Hepatocyte (in vitro differentiated cells): ENCODE data around the gene HSPB8. TPM values are rescaled to one million over a fixed set of nuclear protein-coding genes. Genes with fewer than 3 reads are reported as not detected.

Experiments
- DNase-seq: peaks from one replicate; pipeline ENCODE4 v3.0.0-alpha.2; 2016; ENCODE audit warnings: low spot score
- H2AFZ ChIP-seq: fragments of 200-600 bp; sonication (generic); 2 replicates; pipeline ENCODE4 v1.6.0; 2016; ENCODE audit warnings: antibody characterized with exemption, mild to moderate bottlenecking
- H3K27ac ChIP-seq: fragments of 200-600 bp; sonication (generic); 2 replicates; pipeline ENCODE4 v1.5.1; 2016; ENCODE audit warnings: mild to moderate bottlenecking
- H3K27me3 ChIP-seq: fragments of 200-600 bp; sonication (generic); 2 replicates; pipeline ENCODE4 v1.6.1; 2016
- H3K36me3 ChIP-seq: fragments of 200-600 bp; sonication (generic); replicated peaks from 2 replicates; pipeline ENCODE4 v1.5.1; 2016; ENCODE audit warnings: low read depth; ENCODE audit not compliant: insufficient read depth
- H3K4me1 ChIP-seq: fragments of 200-600 bp; sonication (generic); 2 replicates; pipeline ENCODE4 v1.5.1; 2016; ENCODE audit warnings: mild to moderate bottlenecking, moderate library complexity; ENCODE audit not compliant: insufficient read depth
- H3K4me2 ChIP-seq: fragments of 200-600 bp; sonication (generic); 2 replicates; pipeline ENCODE4 v1.6.0; 2016
- H3K4me3 ChIP-seq: fragments of 200-600 bp; sonication (generic); 2 replicates; pipeline ENCODE4 v1.5.1; 2016; ENCODE audit warnings: mild to moderate bottlenecking
- H3K79me2 ChIP-seq: fragments of 200-600 bp; sonication (generic); 2 replicates; pipeline ENCODE4 v1.6.0; 2017; ENCODE audit warnings: mild to moderate bottlenecking
- H3K9me2 ChIP-seq: fragments of 200-600 bp; sonication (generic); replicated peaks from 2 replicates; pipeline ENCODE4 v1.6.0; 2017; ENCODE audit warnings: mild to moderate bottlenecking; ENCODE audit not compliant: insufficient read depth
- H3K9me3 ChIP-seq: fragments of 200-600 bp; sonication (generic); 2 replicates; pipeline ENCODE4 v1.5.1; 2016; ENCODE audit warnings: low read depth, mild to moderate bottlenecking
- H4K20me1 ChIP-seq: fragments of 200-600 bp; sonication (generic); 2 replicates; pipeline ENCODE4 v1.6.0; 2016; ENCODE audit warnings: mild to moderate bottlenecking; ENCODE audit not compliant: insufficient read depth, poor library complexity, severe bottlenecking
- EZH2 ChIP-seq: fragments of 200-600 bp; sonication (generic); IDR thresholded peaks from 2 replicates; pipeline ENCODE4 v1.6.1; 2016; ENCODE audit warnings: antibody characterized with exemption, mild to moderate bottlenecking, borderline replicate concordance
- EZH2phosphoT487 ChIP-seq: fragments of 200-600 bp; sonication (generic); IDR thresholded peaks from one replicate; pipeline ENCODE4 v1.6.1; 2018; ENCODE audit warnings: antibody characterized with exemption, mild to moderate bottlenecking, low read depth, moderate library complexity; ENCODE audit not compliant: unreplicated experiment, severe bottlenecking
- WGBS: methylation state at CpG from one replicate; pipeline ENCODE4 v1.1.6; 2016; ENCODE audit warnings: low lambda C conversion rate; ENCODE audit errors: missing lambda C conversion rate; 5-methylcytosine and 5-hydroxymethylcytosine counted together
- polyA plus RNA-seq: library from polyadenylated mRNA; unstranded; fragments of >200 nt; fragmentation: Nextera tagmentation; extraction: Ambion mirVana; gene quantifications from 2 replicates; pipeline ENCODE4 v1.2.1, GENCODE V29; 2016
- total RNA-seq: library from RNA; depleted of rRNA; stranded (reverse); fragments of >200 nt; gene quantifications from 2 replicates; pipeline ENCODE4 v1.2.3, GENCODE V29; 2014
- TF ChIP-seq, protein P1 (sequence below): fragments of 200-600 bp; sonication (generic); IDR thresholded peaks from 2 replicates; pipeline ENCODE4 v1.5.1; 2016; ENCODE audit warnings: antibody characterized with exemption, mild to moderate bottlenecking; ENCODE audit not compliant: poor library complexity

The HSPB8 gene
- total and polyA plus RNA-seq, 2 experiments from 2014 or later: 28.5 to 39.7 TPM

DNA sequence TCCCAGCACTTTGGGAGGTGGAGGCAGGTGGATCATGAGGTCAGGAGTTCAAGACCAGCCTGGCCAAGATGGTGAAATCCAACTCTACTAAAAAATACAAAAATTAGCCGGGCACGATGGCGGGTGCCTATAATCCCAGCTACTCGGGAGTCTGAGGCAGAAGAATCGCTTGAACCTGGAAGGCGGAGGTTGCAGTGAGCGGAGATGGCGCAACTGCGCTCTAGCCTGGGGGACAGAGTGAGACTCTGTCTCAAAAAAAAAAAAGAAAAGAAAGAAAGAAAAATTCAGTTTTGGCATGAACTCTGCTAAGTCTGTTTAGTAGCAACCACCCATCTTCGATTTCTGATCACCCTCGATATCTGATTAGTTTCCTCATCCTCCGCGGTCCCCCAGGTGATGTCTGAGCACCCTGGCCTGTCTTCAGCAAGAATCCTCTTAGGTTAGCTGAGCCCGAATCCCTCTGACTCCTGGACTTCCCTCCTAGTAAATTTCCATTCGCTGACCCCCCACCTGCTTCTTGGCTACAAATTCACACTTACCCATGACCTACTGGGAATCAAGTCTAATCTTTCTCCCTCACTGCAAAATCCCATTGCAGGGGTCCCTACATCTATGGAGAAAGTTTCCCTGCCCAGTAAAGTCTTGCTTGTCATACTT, 879 bp upstream of the HSPB8 start:
- Histone ChIP-seq H3K27me3 (no peaks in the 10 kb centered on the region), H3K4me3 (no peak overlapping the region), H3K4me2 (peak overlapping the region; percentile 77), H2AFZ (no peak overlapping the region), H3K9me2 (no peaks in the 10 kb centered on the region), H3K9me3 (no peaks in the 10 kb centered on the region), H3K36me3 (no peaks in the 10 kb centered on the region), H3K27ac (peak overlapping the region; percentile 30), H3K4me1 (peaks cover 24% of the 10 kb centered on the region), H3K79me2 (peaks cover 24% of the 10 kb centered on the region), H4K20me1 (no peaks in the 10 kb centered on the region)
- WGBS: 94% methylated on average over 15 of the region's 15 CpGs
- no peak for DNase-seq
- TF ChIP-seq, protein P1, sequence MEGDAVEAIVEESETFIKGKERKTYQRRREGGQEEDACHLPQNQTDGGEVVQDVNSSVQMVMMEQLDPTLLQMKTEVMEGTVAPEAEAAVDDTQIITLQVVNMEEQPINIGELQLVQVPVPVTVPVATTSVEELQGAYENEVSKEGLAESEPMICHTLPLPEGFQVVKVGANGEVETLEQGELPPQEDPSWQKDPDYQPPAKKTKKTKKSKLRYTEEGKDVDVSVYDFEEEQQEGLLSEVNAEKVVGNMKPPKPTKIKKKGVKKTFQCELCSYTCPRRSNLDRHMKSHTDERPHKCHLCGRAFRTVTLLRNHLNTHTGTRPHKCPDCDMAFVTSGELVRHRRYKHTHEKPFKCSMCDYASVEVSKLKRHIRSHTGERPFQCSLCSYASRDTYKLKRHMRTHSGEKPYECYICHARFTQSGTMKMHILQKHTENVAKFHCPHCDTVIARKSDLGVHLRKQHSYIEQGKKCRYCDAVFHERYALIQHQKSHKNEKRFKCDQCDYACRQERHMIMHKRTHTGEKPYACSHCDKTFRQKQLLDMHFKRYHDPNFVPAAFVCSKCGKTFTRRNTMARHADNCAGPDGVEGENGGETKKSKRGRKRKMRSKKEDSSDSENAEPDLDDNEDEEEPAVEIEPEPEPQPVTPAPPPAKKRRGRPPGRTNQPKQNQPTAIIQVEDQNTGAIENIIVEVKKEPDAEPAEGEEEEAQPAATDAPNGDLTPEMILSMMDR: no peak
- TF ChIP-seq EZH2phosphoT487: no peak
- no peak for TF ChIP-seq EZH2

GRCh38 chr12:119179335-119180021, 747 bp downstream of the HSPB8 start:
- Histone ChIP-seq H4K20me1 (no peaks in the 10 kb centered on the region), H2AFZ (no peak overlapping the region), H3K9me3 (no peaks in the 10 kb centered on the region), H3K9me2 (no peaks in the 10 kb centered on the region), H3K4me3 (peak overlapping the region; percentile 12), H3K4me1 (peaks cover 24% of the 10 kb centered on the region), H3K27ac (peak overlapping the region; percentile 95), H3K79me2 (peaks cover 29% of the 10 kb centered on the region), H3K4me2 (peak overlapping the region; percentile 77), H3K27me3 (no peaks in the 10 kb centered on the region), H3K36me3 (no peaks in the 10 kb centered on the region)
- peak; percentile 83 for DNase-seq
- TF ChIP-seq, protein P1: no peak
- TF ChIP-seq EZH2: no peak
- no peak for TF ChIP-seq EZH2phosphoT487
- 51% methylated on average over 15 of the region's 18 CpGs for WGBS

- H3K36me3 ChIP-seq: no peaks in the 10 kb centered on the region
- TF ChIP-seq EZH2phosphoT487: no peak
- TF ChIP-seq, protein P1: no peak
- no peak for TF ChIP-seq EZH2
- WGBS: 30% methylated on average over 7 of the region's 7 CpGs
- H4K20me1 ChIP-seq: no peaks in the 10 kb centered on the region
- peak overlapping the region; percentile 12 for H3K4me3 ChIP-seq
- peak overlapping the region; percentile 77 for H3K4me2 ChIP-seq
- no peaks in the 10 kb centered on the region for H3K27me3 ChIP-seq
- H2AFZ ChIP-seq: no peak overlapping the region
- no peaks in the 10 kb centered on the region for H3K9me2 ChIP-seq
- H3K9me3 ChIP-seq: no peaks in the 10 kb centered on the region
- DNase-seq: peak; percentile 48
- peaks cover 29% of the 10 kb centered on the region for H3K79me2 ChIP-seq
- H3K4me1 ChIP-seq: peaks cover 24% of the 10 kb centered on the region
- peak overlapping the region; percentile 89 for H3K27ac ChIP-seq
Observed at GRCh38 chr12:119180380-119181040, 1.8 kb downstream of the HSPB8 start.
